ENCODE data around the gene EHD1.

Gene EHD1

GRCh38 chr11:64909653-64910343 lies 31.4 kb upstream of the EHD1 start:
- DNase-seq: no peak

GRCh38 chr11:64908766-64909165 lies 30.3 kb upstream of the EHD1 start:
- no peak for DNase-seq

- DNase-seq: no peak
Observed at GRCh38 chr11:64906314-64906635, 27.9 kb upstream of the EHD1 start.

GRCh38 chr11:64905516-64906313 lies 27.3 kb upstream of the EHD1 start:
- no peak for DNase-seq

- no peak for DNase-seq
Observed at GRCh38 chr11:64903291-64903833, 24.9 kb upstream of the EHD1 start.

- DNase-seq: no peak
Observed at GRCh38 chr11:64902102-64902900, 23.9 kb upstream of the EHD1 start.

- no peak for DNase-seq
Observed at GRCh38 chr11:64900774-64901173, 22.4 kb upstream of the EHD1 start.

GRCh38 chr11:64900263-64900678 lies 21.9 kb upstream of the EHD1 start:
- DNase-seq: no peak

GRCh38 chr11:64898541-64898940 lies 20.1 kb upstream of the EHD1 start:
- no peak for DNase-seq

- no peak for DNase-seq
Observed at GRCh38 chr11:64898076-64898445, 19.6 kb upstream of the EHD1 start.

- no peak for DNase-seq
Observed at GRCh38 chr11:64897381-64898075, 19.1 kb upstream of the EHD1 start.

GRCh38 chr11:64896448-64897022 lies 18.1 kb upstream of the EHD1 start:
- DNase-seq: no peak

GRCh38 chr11:64894812-64895452 lies 16.5 kb upstream of the EHD1 start:
- no peak for DNase-seq

- DNase-seq: peak; percentile 12
Observed at GRCh38 chr11:64894070-64894811, 15.8 kb upstream of the EHD1 start.

GRCh38 chr11:64893194-64894069 lies 15.0 kb upstream of the EHD1 start:
- DNase-seq: no peak

GRCh38 chr11:64892838-64893193 lies 14.4 kb upstream of the EHD1 start:
- DNase-seq: no peak

- DNase-seq: no peak
Observed at GRCh38 chr11:64892411-64892831, 14.0 kb upstream of the EHD1 start.

GRCh38 chr11:64891880-64892279 lies 13.5 kb upstream of the EHD1 start:
- DNase-seq: no peak

GRCh38 chr11:64891215-64891848 lies 12.9 kb upstream of the EHD1 start:
- no peak for DNase-seq

GRCh38 chr11:64890522-64890939 lies 12.1 kb upstream of the EHD1 start:
- DNase-seq: no peak
